CD4-positive, alpha-beta T cell treated with Interleukin-12 subunit alpha and Interleukin-12 subunit beta, for 1 hour (primary cell): ENCODE data around the gene GRID2.
"Not testable (repeated sequence)": the region's sequence is repeated elsewhere in the genome, so short reads cannot be mapped to it uniquely, and the experiment has no call there.

Experiments used
- DNase-seq: peaks from one replicate; pipeline ENCODE4 v3.0.0-alpha.2; 2020

The GRID2 gene

GRCh38 chr4:92305878-92306520 is 2.2 kb downstream of the GRID2 start:
- no peak for DNase-seq

- DNase-seq: no peak
These were observed 3.4 kb downstream of the GRID2 start for GRCh38 chr4:92307181-92307580.

- DNase-seq: no peak
These were observed 4.1 kb downstream of the GRID2 start for GRCh38 chr4:92307866-92308265.

GRCh38 chr4:92317047-92317446 is 13.3 kb downstream of the GRID2 start:
- no peak for DNase-seq

GRCh38 chr4:92328095-92328494 is 24.3 kb downstream of the GRID2 start:
- DNase-seq: no peak

- DNase-seq: no peak
These were observed 29.2 kb downstream of the GRID2 start for GRCh38 chr4:92333016-92333415.

GRCh38 chr4:92334716-92335350 is 31.1 kb downstream of the GRID2 start:
- no peak for DNase-seq

- no peak for DNase-seq
These were observed 35.9 kb downstream of the GRID2 start for GRCh38 chr4:92339676-92340075.

GRCh38 chr4:92344216-92344615 is 40.5 kb downstream of the GRID2 start:
- no peak for DNase-seq

- DNase-seq: no peak
These were observed 42.5 kb downstream of the GRID2 start for GRCh38 chr4:92346289-92346688.

- no peak for DNase-seq
These were observed 54.2 kb downstream of the GRID2 start for GRCh38 chr4:92357966-92358365.

- DNase-seq: no peak
These were observed 55.7 kb downstream of the GRID2 start for GRCh38 chr4:92359491-92359890.

- DNase-seq: no peak
These were observed 58.3 kb downstream of the GRID2 start for GRCh38 chr4:92362028-92362427.

GRCh38 chr4:92368653-92369052 is 64.9 kb downstream of the GRID2 start:
- DNase-seq: no peak

- DNase-seq: no peak
These were observed 77.8 kb downstream of the GRID2 start for GRCh38 chr4:92381616-92382015.

- no peak for DNase-seq
These were observed 78.4 kb downstream of the GRID2 start for GRCh38 chr4:92382128-92382527.

- peak; percentile 5 for DNase-seq
These were observed 83.8 kb downstream of the GRID2 start for GRCh38 chr4:92387459-92388069.

GRCh38 chr4:92399032-92399431 is 95.3 kb downstream of the GRID2 start:
- DNase-seq: no peak

- DNase-seq: not testable (repeated sequence)
These were observed 99.8 kb downstream of the GRID2 start for GRCh38 chr4:92403525-92403924.

GRCh38 chr4:92406488-92406887 is 102.7 kb downstream of the GRID2 start:
- no peak for DNase-seq

- DNase-seq: no peak
These were observed 118.2 kb downstream of the GRID2 start for GRCh38 chr4:92421920-92422319.

GRCh38 chr4:92433272-92433758 is 129.5 kb downstream of the GRID2 start:
- DNase-seq: no peak

GRCh38 chr4:92438722-92439121 is 135.0 kb downstream of the GRID2 start:
- DNase-seq: not testable (repeated sequence)

- DNase-seq: not testable (repeated sequence)
These were observed 138.4 kb downstream of the GRID2 start for GRCh38 chr4:92442131-92442530.
